IPS-20b (cell line): ENCODE results near the gene URM1.
A peak's percentile ranks its signal among the peaks of the same experiment; 100 is the strongest.
"Not testable (repeated sequence)": the region's sequence is repeated elsewhere in the genome, so short reads cannot be mapped to it uniquely, and the experiment has no call there.

Experiments used
- H3K27ac ChIP-seq: one replicate; pipeline ENCODE4 v1.5.1; 2013; ENCODE audit warnings: low read length
- H3K27me3 ChIP-seq: 2 replicates; pipeline ENCODE4 v1.6.1; 2013; ENCODE audit warnings: mild to moderate bottlenecking, low read length, inconsistent platforms; ENCODE audit not compliant: insufficient read depth
- H3K36me3 ChIP-seq: 2 replicates; pipeline ENCODE4 v1.6.1; 2013; ENCODE audit warnings: low read depth, mild to moderate bottlenecking, inconsistent platforms, low read length, moderate library complexity; ENCODE audit not compliant: insufficient read depth
- H3K4me1 ChIP-seq: 2 replicates; pipeline ENCODE4 v1.6.1; 2013; ENCODE audit warnings: mild to moderate bottlenecking, control low read depth, inconsistent platforms, low read length, moderate library complexity; ENCODE audit not compliant: insufficient read depth
- H3K4me3 ChIP-seq: 2 replicates; pipeline ENCODE4 v1.5.1; 2013; ENCODE audit warnings: mild to moderate bottlenecking, low read length, inconsistent platforms
- H3K9ac ChIP-seq: 2 replicates; pipeline ENCODE4 v1.6.1; 2013; ENCODE audit warnings: low read depth, mild to moderate bottlenecking, inconsistent platforms, low read length, moderate library complexity
- H3K9me3 ChIP-seq: 2 replicates; pipeline ENCODE4 v1.6.1; 2013; ENCODE audit warnings: mild to moderate bottlenecking, low read depth, low read length, inconsistent platforms; ENCODE audit not compliant: insufficient read depth

Gene URM1

GRCh38 chr9:128404560-128404959, 33.4 kb downstream of the URM1 start:
- Histone ChIP-seq H3K27me3 (peaks cover 100% of the 10 kb centered on the region), H3K4me1 (peaks cover 14% of the 10 kb centered on the region; the same call in 1 of the 2 replicates)

GRCh38 chr9:128405077-128405779, 34.1 kb downstream of the URM1 start:
- peaks cover 100% of the 10 kb centered on the region for H3K27me3 ChIP-seq
- no peak overlapping the region for H3K9ac ChIP-seq

More at GRCh38 chr9:128404560-128404959, 33.4 kb downstream of the URM1 start:
- H3K36me3 ChIP-seq: no peaks in the 10 kb centered on the region
- H3K27ac ChIP-seq: no peak overlapping the region
- no peak overlapping the region for H3K9ac ChIP-seq
- no peak overlapping the region for H3K4me3 ChIP-seq
- no peaks in the 10 kb centered on the region for H3K9me3 ChIP-seq

GRCh38 chr9:128405780-128406171, 34.6 kb downstream of the URM1 start:
- Histone ChIP-seq H3K27me3 (peaks cover 100% of the 10 kb centered on the region), H3K4me3 (no peak overlapping the region), H3K9ac (no peak overlapping the region), H3K36me3 (no peaks in the 10 kb centered on the region), H3K9me3 (no peaks in the 10 kb centered on the region), H3K4me1 (peaks cover 14% of the 10 kb centered on the region; the same call in 1 of the 2 replicates), H3K27ac (no peak overlapping the region)

More at GRCh38 chr9:128405077-128405779, 34.1 kb downstream of the URM1 start:
- Histone ChIP-seq H3K4me3 (no peak overlapping the region), H3K36me3 (no peaks in the 10 kb centered on the region), H3K4me1 (peaks cover 14% of the 10 kb centered on the region; the same call in 1 of the 2 replicates), H3K9me3 (no peaks in the 10 kb centered on the region), H3K27ac (no peak overlapping the region)

- H3K9ac ChIP-seq: no peak overlapping the region
- no peak overlapping the region for H3K27ac ChIP-seq
- H3K27me3 ChIP-seq: peaks cover 100% of the 10 kb centered on the region
- H3K36me3 ChIP-seq: no peaks in the 10 kb centered on the region
- H3K9me3 ChIP-seq: no peaks in the 10 kb centered on the region
- no peak overlapping the region for H3K4me3 ChIP-seq
- H3K4me1 ChIP-seq: peaks cover 15% of the 10 kb centered on the region; the same call in 1 of the 2 replicates
These were observed 35.7 kb downstream of the URM1 start for GRCh38 chr9:128406848-128407391.

GRCh38 chr9:128408963-128409431, 37.8 kb downstream of the URM1 start:
- Histone ChIP-seq H3K27me3 (peaks cover 97% of the 10 kb centered on the region), H3K9me3 (no peaks in the 10 kb centered on the region), H3K36me3 (no peaks in the 10 kb centered on the region), H3K9ac (no peak overlapping the region), H3K27ac (no peak overlapping the region), H3K4me1 (peaks cover 17% of the 10 kb centered on the region; the same call in 1 of the 2 replicates), H3K4me3 (peak overlapping the region; percentile 6; the same call in 1 of the 2 replicates)

GRCh38 chr9:128409450-128409849, 38.3 kb downstream of the URM1 start:
- no peaks in the 10 kb centered on the region for H3K36me3 ChIP-seq
- H3K9me3 ChIP-seq: no peaks in the 10 kb centered on the region
- H3K27ac ChIP-seq: no peak overlapping the region
- H3K4me1 ChIP-seq: peaks cover 17% of the 10 kb centered on the region; the same call in 1 of the 2 replicates
- H3K9ac ChIP-seq: no peak overlapping the region
- peaks cover 97% of the 10 kb centered on the region for H3K27me3 ChIP-seq
- H3K4me3 ChIP-seq: no peak overlapping the region

- H3K9ac ChIP-seq: no peak overlapping the region
- no peak overlapping the region for H3K4me3 ChIP-seq
- no peaks in the 10 kb centered on the region for H3K9me3 ChIP-seq
- H3K27me3 ChIP-seq: peaks cover 97% of the 10 kb centered on the region
- no peaks in the 10 kb centered on the region for H3K36me3 ChIP-seq
- H3K27ac ChIP-seq: no peak overlapping the region
- peaks cover 16% of the 10 kb centered on the region; the same call in 1 of the 2 replicates for H3K4me1 ChIP-seq
These were observed 38.8 kb downstream of the URM1 start for GRCh38 chr9:128409978-128410377.

GRCh38 chr9:128411364-128412119, 40.4 kb downstream of the URM1 start:
- peaks cover 95% of the 10 kb centered on the region for H3K27me3 ChIP-seq
- no peak overlapping the region for H3K9ac ChIP-seq
- H3K4me1 ChIP-seq: peaks cover 19% of the 10 kb centered on the region; the same call in 1 of the 2 replicates

GRCh38 chr9:128412120-128412790, 41.1 kb downstream of the URM1 start:
- Histone ChIP-seq H3K27ac (no peak overlapping the region), H3K4me3 (peak overlapping the region; percentile 48; the same call in 1 of the 2 replicates), H3K36me3 (no peaks in the 10 kb centered on the region), H3K9ac (no peak overlapping the region), H3K9me3 (no peaks in the 10 kb centered on the region), H3K27me3 (peaks cover 95% of the 10 kb centered on the region), H3K4me1 (peaks cover 21% of the 10 kb centered on the region; the same call in 1 of the 2 replicates)

More at GRCh38 chr9:128411364-128412119, 40.4 kb downstream of the URM1 start:
- Histone ChIP-seq H3K27ac (no peak overlapping the region), H3K36me3 (no peaks in the 10 kb centered on the region), H3K4me3 (no peak overlapping the region), H3K9me3 (no peaks in the 10 kb centered on the region)

- not testable (repeated sequence) for H3K9me3 ChIP-seq, H3K9ac ChIP-seq, H3K36me3 ChIP-seq, H3K27ac ChIP-seq, H3K4me3 ChIP-seq
- Histone ChIP-seq H3K27me3 (peaks cover 92% of the 10 kb centered on the region), H3K4me1 (peaks cover 15% of the 10 kb centered on the region; the same call in 1 of the 2 replicates)
These were observed 42.6 kb downstream of the URM1 start for GRCh38 chr9:128413728-128414127.

GRCh38 chr9:128414461-128414860, 43.3 kb downstream of the URM1 start:
- Histone ChIP-seq H3K9ac (no peak overlapping the region), H3K4me1 (peaks cover 11% of the 10 kb centered on the region; the same call in 1 of the 2 replicates), H3K9me3 (no peaks in the 10 kb centered on the region), H3K27me3 (peaks cover 92% of the 10 kb centered on the region), H3K4me3 (no peak overlapping the region), H3K27ac (no peak overlapping the region), H3K36me3 (no peaks in the 10 kb centered on the region)
